Activated CD4-positive, alpha-beta T cell treated with anti-CD3 and anti-CD28 coated beads for 36 hours (primary cell): ENCODE results near the gene SEL1L3. TPM values are rescaled to one million over a fixed set of nuclear protein-coding genes. Genes with fewer than 3 reads are reported as not detected.

ENCODE experiments used
- ATAC-seq: fragments of 200-7000 bp; cut with Tn5 transposase; one replicate; pipeline ENCODE4 v1.10.0; 2021; ENCODE audit warnings: mild to moderate bottlenecking, moderate library complexity
- CTCF ChIA-PET: fragments of 350-600 bp; sonication (Branson Sonifier 250); formaldehyde crosslinking; loops from one replicate; lab custom pipeline; 2021; ENCODE audit warnings: antibody characterized with exemption; lab: Charles Lee
- POLR2A ChIA-PET: fragments of 350-600 bp; sonication (Branson Sonifier 250); formaldehyde crosslinking; loops from one replicate; lab custom pipeline; 2021; ENCODE audit warnings: antibody characterized with exemption, inconsistent platforms; lab: Charles Lee
- DNase-seq: peaks from one replicate; pipeline ENCODE4 v3.0.0-alpha.2; 2020
- H3K27ac Mint-ChIP-seq: one replicate; pipeline ENCODE4 v1.8.0; 2021; ENCODE audit warnings: mixed read lengths
- H3K27me3 Mint-ChIP-seq: one replicate; pipeline ENCODE4 v1.8.0; 2021; ENCODE audit warnings: mixed read lengths
- H3K36me3 Mint-ChIP-seq: one replicate; pipeline ENCODE4 v1.8.0; 2021; ENCODE audit warnings: low read depth, mixed read lengths
- H3K4me1 Mint-ChIP-seq: one replicate; pipeline ENCODE4 v1.8.0; 2021; ENCODE audit warnings: mixed read lengths
- H3K4me3 Mint-ChIP-seq: one replicate; pipeline ENCODE4 v1.8.0; 2021; ENCODE audit warnings: mild to moderate bottlenecking, moderate library complexity, mixed read lengths
- H3K9me3 Mint-ChIP-seq: one replicate; pipeline ENCODE4 v1.8.0; 2021; ENCODE audit warnings: low read depth, mixed read lengths
- intact Hi-C, 2 experiments: fragments of 100-400 bp; cut with DNase I in 1 of 2; cut with micrococcal nuclease in 1 of 2; formaldehyde crosslinking; loops; one replicate each; pipeline versions ENCODE4 v1.14.2 to v1.15.1; 2022 to 2024; cut with DNase I, micrococcal nuclease
- total RNA-seq, 2 experiments: library from RNA; stranded (reverse); gene quantifications; one replicate each; pipeline ENCODE4 v1.2.3, GENCODE V29; 2021

SEL1L3 gene
- total RNA-seq, 2 experiments from 2014 or later = 31.9 to 34.8 TPM

GRCh38 chr4:25727711-25728493 lies 134.9 kb downstream of the SEL1L3 start:
- no peak for ATAC-seq
- no peaks in the 10 kb centered on the region for H3K9me3 Mint-ChIP-seq
- POLR2A ChIA-PET = no interaction called here
- DNase-seq = no peak
- CTCF ChIA-PET = interaction anchor here (0.7 kb wide), 1 partner anchor 721 kb away, joined by 3 read pairs; no protein-coding TSS in a partner anchor
- no peaks in the 10 kb centered on the region for H3K27me3 Mint-ChIP-seq
- intact Hi-C loops = no loop called here
- H3K4me3 Mint-ChIP-seq = no peak overlapping the region
- no peaks in the 10 kb centered on the region for H3K36me3 Mint-ChIP-seq
- H3K27ac Mint-ChIP-seq = no peak overlapping the region
- no peaks in the 10 kb centered on the region for H3K4me1 Mint-ChIP-seq

GRCh38 chr4:25725870-25726269 lies 136.9 kb downstream of the SEL1L3 start:
- Mint-ChIP-seq H3K27me3 (no peaks in the 10 kb centered on the region), H3K36me3 (no peaks in the 10 kb centered on the region), H3K9me3 (no peaks in the 10 kb centered on the region), H3K4me3 (no peak overlapping the region), H3K27ac (no peak overlapping the region), H3K4me1 (no peaks in the 10 kb centered on the region)
- ChIA-PET CTCF (no interaction called here), POLR2A (no interaction called here)
- intact Hi-C loops = no loop called here
- no peak for DNase-seq
- ATAC-seq = no peak

DNA sequence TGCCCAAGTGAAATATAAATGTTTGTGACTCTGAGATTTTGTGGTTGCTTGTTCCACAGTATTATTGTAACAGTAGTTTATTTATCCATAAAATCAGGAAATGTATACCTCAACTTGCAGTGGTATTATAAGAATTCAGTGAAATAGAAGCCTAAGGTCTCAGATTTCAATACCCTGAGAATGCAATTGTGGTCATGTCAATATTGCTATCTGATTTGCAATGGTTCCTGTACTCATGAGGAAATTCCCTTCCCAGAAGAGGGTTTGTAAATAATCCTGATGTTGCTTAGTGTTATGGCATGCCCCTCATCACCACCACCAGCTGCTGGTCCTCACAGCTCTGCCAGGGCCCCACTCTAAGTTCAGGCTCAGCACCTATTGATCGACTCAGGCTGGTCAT lies 139.4 kb downstream of the SEL1L3 start:
- CTCF ChIA-PET = interaction anchor here (0.7 kb wide), 1 partner anchor 14 kb away, joined by 3 read pairs; no protein-coding TSS in a partner anchor
- POLR2A ChIA-PET = no interaction called here
- DNase-seq (no peak), ATAC-seq (no peak)
- Mint-ChIP-seq H3K9me3 (no peaks in the 10 kb centered on the region), H3K36me3 (no peaks in the 10 kb centered on the region), H3K4me1 (no peaks in the 10 kb centered on the region), H3K27me3 (no peaks in the 10 kb centered on the region), H3K4me3 (no peak overlapping the region), H3K27ac (no peak overlapping the region)
- intact Hi-C loops = no loop called here

GRCh38 chr4:25722964-25723363 lies 139.8 kb downstream of the SEL1L3 start:
- Mint-ChIP-seq H3K9me3 (no peaks in the 10 kb centered on the region), H3K27me3 (no peaks in the 10 kb centered on the region), H3K4me1 (no peaks in the 10 kb centered on the region), H3K36me3 (no peaks in the 10 kb centered on the region), H3K4me3 (no peak overlapping the region), H3K27ac (no peak overlapping the region)
- ATAC-seq = no peak
- intact Hi-C loops = no loop called here
- ChIA-PET POLR2A (no interaction called here), CTCF (interaction anchor here (0.7 kb wide), 1 partner anchor 14 kb away, joined by 3 read pairs; no protein-coding TSS in a partner anchor)
- DNase-seq = no peak

DNA sequence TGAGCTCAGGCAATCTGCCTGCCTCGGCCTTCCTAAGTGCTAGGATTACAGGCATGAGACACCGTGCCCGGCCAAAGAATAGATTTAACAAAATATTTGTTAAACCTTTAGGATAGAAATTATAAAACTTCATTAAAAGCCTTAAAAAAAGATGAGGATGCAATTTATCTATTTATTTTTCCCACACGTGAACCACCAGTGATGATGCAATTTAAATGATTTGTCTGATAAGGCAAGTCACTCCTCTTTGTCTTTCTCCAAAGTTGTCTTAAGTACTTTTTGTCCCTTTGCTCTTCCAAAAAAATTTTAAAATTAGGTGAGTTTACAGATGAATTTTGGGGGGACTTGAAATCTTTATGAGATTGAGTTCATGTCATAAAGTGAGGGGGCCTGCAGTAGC lies 149.0 kb downstream of the SEL1L3 start:
- DNase-seq = no peak
- intact Hi-C loops = no loop called here
- POLR2A ChIA-PET = no interaction called here
- Mint-ChIP-seq H3K4me3 (no peak overlapping the region), H3K27ac (no peak overlapping the region), H3K9me3 (peaks cover 3% of the 10 kb centered on the region), H3K36me3 (no peaks in the 10 kb centered on the region), H3K27me3 (peaks cover 2% of the 10 kb centered on the region), H3K4me1 (no peaks in the 10 kb centered on the region)
- ATAC-seq = no peak
- CTCF ChIA-PET = no interaction called here

- DNase-seq (no peak), ATAC-seq (no peak)
- ChIA-PET POLR2A (no interaction called here), CTCF (interaction anchor here (0.7 kb wide), 1 partner anchor 11 kb away, joined by 3 read pairs; no protein-coding TSS in a partner anchor)
- no peaks in the 10 kb centered on the region for H3K4me1 Mint-ChIP-seq
- peaks cover 3% of the 10 kb centered on the region for H3K9me3 Mint-ChIP-seq
- H3K27me3 Mint-ChIP-seq = peaks cover 2% of the 10 kb centered on the region
- intact Hi-C loops = no loop called here
- no peaks in the 10 kb centered on the region for H3K36me3 Mint-ChIP-seq
- H3K27ac Mint-ChIP-seq = no peak overlapping the region
- no peak overlapping the region for H3K4me3 Mint-ChIP-seq
Measured at GRCh38 chr4:25712611-25713010, 150.2 kb downstream of the SEL1L3 start.

DNA sequence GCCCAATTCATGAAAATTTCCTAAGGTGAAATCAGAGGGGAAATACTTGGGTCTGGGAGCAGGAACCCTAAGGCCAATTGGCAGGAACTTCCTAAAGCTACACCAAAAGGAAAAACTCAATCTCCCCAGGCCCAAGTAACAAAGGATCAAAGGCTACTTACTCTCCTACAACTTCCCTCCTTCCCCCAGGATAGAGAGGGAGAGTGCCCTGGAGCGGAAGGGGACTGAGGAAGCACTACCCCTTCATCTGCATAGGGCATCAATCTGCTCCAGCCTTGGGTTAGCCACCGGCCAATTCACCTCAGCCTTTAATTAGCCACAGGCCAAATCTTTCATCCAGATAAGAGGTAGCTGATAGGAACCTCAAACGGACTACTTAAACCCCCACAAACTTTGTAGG lies 152.2 kb downstream of the SEL1L3 start:
- no peak for ATAC-seq
- Mint-ChIP-seq H3K4me1 (no peaks in the 10 kb centered on the region), H3K27ac (no peak overlapping the region), H3K4me3 (no peak overlapping the region), H3K27me3 (peaks cover 2% of the 10 kb centered on the region), H3K9me3 (peaks cover 3% of the 10 kb centered on the region), H3K36me3 (no peaks in the 10 kb centered on the region)
- intact Hi-C loops = no loop called here
- ChIA-PET POLR2A (no interaction called here), CTCF (no interaction called here)
- no peak for DNase-seq

DNA sequence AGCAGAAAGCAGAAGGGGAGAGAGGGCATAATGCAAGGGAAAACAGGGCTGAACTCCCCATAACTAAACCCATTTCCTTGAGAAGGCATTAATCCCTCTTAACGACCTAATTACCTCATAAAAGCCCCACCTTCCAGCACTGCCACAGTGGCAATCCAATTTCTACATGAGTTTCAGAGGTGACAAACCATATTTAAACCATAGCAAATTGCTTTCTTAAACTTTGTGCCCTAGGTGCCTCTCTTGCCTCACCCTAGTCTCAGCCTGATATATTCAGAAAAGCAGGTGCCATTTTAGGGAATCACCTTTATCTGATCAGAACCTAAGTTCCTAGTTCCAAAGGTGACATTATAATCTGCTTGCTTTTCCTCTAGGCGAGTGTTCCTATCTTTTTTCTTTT lies 158.3 kb downstream of the SEL1L3 start:
- CTCF ChIA-PET = no interaction called here

DNA sequence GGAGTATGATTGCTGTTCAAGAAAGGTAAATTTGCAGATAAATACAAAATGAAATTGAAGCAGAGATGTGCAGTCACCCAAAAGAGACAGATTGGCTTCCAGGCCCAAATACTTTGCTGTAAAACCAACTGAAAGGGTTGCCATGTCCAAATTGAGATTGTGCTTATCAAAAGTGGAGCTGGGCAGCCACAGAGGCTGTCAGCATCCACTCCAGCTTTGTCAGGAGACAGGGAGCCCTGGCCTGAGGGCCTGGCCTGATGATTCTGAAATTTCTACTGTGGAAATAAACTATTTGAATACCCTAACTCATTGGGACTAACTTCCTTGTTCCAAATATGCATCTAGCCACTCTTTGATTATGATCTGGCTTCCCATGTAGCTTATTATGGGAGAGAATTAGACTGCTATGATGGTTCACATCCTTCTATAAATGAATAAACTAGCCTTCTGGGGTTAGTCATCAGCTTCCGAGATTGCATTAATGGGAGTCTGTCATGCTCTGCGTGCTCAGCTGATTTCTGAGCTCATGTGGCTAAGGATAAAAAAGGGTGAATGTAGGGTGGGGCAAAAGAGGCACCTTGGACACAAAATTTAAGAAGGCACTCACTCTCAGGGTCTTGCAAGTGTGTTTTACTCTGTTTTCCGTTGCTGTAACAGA lies 158.9 kb downstream of the SEL1L3 start:
- ATAC-seq = no peak
- no peak for DNase-seq
- ChIA-PET POLR2A (no interaction called here), CTCF (interaction anchor here (0.6 to 0.8 kb wide), 3 partner anchors 261 to 1226 kb away, joined by 3 read pairs; no protein-coding TSS in a partner anchor)
- Mint-ChIP-seq H3K36me3 (no peaks in the 10 kb centered on the region), H3K27ac (no peak overlapping the region), H3K27me3 (no peaks in the 10 kb centered on the region), H3K9me3 (no peaks in the 10 kb centered on the region), H3K4me1 (no peaks in the 10 kb centered on the region), H3K4me3 (no peak overlapping the region)
- intact Hi-C loops = no loop called here

More for the DNA sequence above, 158.3 kb downstream of the SEL1L3 start:
- peaks cover 2% of the 10 kb centered on the region for H3K27me3 Mint-ChIP-seq
- intact Hi-C loops = no loop called here
- H3K4me3 Mint-ChIP-seq = no peak overlapping the region
- no peaks in the 10 kb centered on the region for H3K36me3 Mint-ChIP-seq
- DNase-seq (no peak), ATAC-seq (no peak)
- no peaks in the 10 kb centered on the region for H3K4me1 Mint-ChIP-seq
- POLR2A ChIA-PET = no interaction called here
- peaks cover 3% of the 10 kb centered on the region for H3K9me3 Mint-ChIP-seq
- H3K27ac Mint-ChIP-seq = no peak overlapping the region

DNA sequence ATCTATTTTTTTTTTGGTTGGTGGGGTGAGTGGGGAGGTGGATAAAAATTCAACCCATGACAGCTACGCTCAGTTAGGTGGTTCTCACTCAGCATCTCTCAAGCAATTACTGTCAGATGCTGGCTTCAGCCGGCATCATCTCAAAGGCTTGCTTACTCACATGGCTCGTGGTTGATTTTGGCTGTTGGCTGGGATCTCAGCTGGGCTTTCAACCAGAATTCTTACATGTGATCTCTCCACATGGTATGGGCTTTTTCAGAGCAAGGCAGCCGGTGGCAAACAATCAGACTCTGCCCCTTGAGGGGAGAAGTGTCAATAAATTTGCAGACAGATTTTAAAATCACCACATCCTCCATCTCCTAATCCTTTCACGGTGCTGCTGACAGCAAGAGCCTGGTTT lies 159.9 kb downstream of the SEL1L3 start:
- intact Hi-C loops = no loop called here
- Mint-ChIP-seq H3K36me3 (no peaks in the 10 kb centered on the region), H3K4me3 (no peak overlapping the region), H3K27me3 (no peaks in the 10 kb centered on the region), H3K27ac (no peak overlapping the region), H3K9me3 (no peaks in the 10 kb centered on the region), H3K4me1 (no peaks in the 10 kb centered on the region)
- DNase-seq = no peak
- POLR2A ChIA-PET = no interaction called here
- CTCF ChIA-PET = interaction anchor here (0.7 kb wide), 1 partner anchor 1011 kb away, joined by 3 read pairs; no protein-coding TSS in a partner anchor
- ATAC-seq = no peak

GRCh38 chr4:25700661-25701060 lies 162.1 kb downstream of the SEL1L3 start:
- Mint-ChIP-seq H3K27ac (no peak overlapping the region), H3K4me3 (no peak overlapping the region), H3K36me3 (no peaks in the 10 kb centered on the region), H3K9me3 (no peaks in the 10 kb centered on the region), H3K4me1 (no peaks in the 10 kb centered on the region), H3K27me3 (no peaks in the 10 kb centered on the region)
- CTCF ChIA-PET = interaction anchor here (0.6 kb wide), 1 partner anchor 233 kb away, joined by 3 read pairs; no protein-coding TSS in a partner anchor
- no peak for DNase-seq
- ATAC-seq = no peak
- intact Hi-C loops = no loop called here
- POLR2A ChIA-PET = no interaction called here
